Measurements from ENCODE around the gene OR2T10. TPM values are rescaled to one million over a fixed set of nuclear protein-coding genes. Genes with fewer than 3 reads are reported as not detected.
"Not testable (repeated sequence)": the region's sequence is repeated elsewhere in the genome, so short reads cannot be mapped to it uniquely, and the experiment has no call there.

The OR2T10 gene
- total and polyA plus RNA-seq, 2 of the 8 experiments (the other 6 are each of a cell fraction or from before 2014, with no cell fraction given) = not detected

DNA sequence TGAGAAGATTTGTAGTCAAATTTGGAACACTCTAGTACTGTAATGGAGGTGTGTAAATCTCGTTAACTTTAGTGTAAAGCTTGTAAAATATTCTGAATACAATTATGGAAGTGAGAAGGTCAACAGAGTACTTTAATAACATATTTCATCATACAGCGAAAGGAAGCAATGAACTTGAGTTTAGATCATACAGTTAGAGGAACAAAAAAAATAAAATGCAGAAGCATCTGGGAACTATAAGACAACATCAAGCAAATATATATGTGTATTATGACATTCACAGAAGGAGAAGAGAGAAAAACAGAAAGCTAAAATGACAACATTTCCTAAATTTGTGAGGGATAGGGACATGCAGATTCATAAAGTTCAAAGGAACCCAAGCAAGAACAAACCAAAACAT, 28.5 kb downstream of the OR2T10 start:
- H3K79me1 ChIP-seq (ENCODE audit: low read depth, low read length); H2BK120ac ChIP-seq (replicated peaks; ENCODE audit: low read depth, low read length); H2AK5ac ChIP-seq (ENCODE audit: low read depth, low read length); H4K8ac ChIP-seq (ENCODE audit: extremely low read depth, insufficient read depth, low read length); H2BK12ac ChIP-seq (ENCODE audit: low read depth, low read length); H4K91ac ChIP-seq (replicated peaks; ENCODE audit: insufficient read length, low read length); POLR2A ChIA-PET (ENCODE audit: partially characterized antibody); H3K27ac ChIP-seq (ENCODE audit: low read depth, low read length); H3K27me3 ChIP-seq (replicated peaks in 1 of 4; ENCODE audit: control insufficient read depth in 3 of 4, extremely low read depth in 1 of 4, insufficient read depth in 3 of 4, low read length in 3 of 4); FAIRE-seq; H3K4ac ChIP-seq (replicated peaks; ENCODE audit: insufficient read length, low read depth, low read length); H3K4me1 ChIP-seq (replicated peaks in 1 of 4; ENCODE audit: control insufficient read depth in 3 of 4, insufficient read depth in 4 of 4, low read length in 3 of 4); H3K23ac ChIP-seq (ENCODE audit: insufficient read length); H3K4me2 ChIP-seq (ENCODE audit: insufficient read depth in 1 of 2, low read depth in 2 of 2, low read length in 2 of 2); H2BK5ac ChIP-seq (ENCODE audit: low read depth, low read length); H2BK15ac ChIP-seq (ENCODE audit: low read length); H3K36me3 ChIP-seq (ENCODE audit: control insufficient read depth in 2 of 4, insufficient read depth in 4 of 4, low read length in 3 of 4); H2BK20ac ChIP-seq (ENCODE audit: low read length); H3K18ac ChIP-seq (ENCODE audit: extremely low read depth, low read length); H3K79me2 ChIP-seq (ENCODE audit: control insufficient read depth in 1 of 2, insufficient read depth in 2 of 2, low read length in 2 of 2); H4K20me1 ChIP-seq (replicated peaks in 1 of 2; ENCODE audit: control insufficient read depth in 1 of 2, insufficient read depth in 2 of 2, low read length in 2 of 2); H2AFZ ChIP-seq (ENCODE audit: low read length); H3K4me3 ChIP-seq (ENCODE audit: extremely low read depth in 1 of 4, insufficient read depth in 2 of 4, low read depth in 3 of 4, low read length in 4 of 4); H3K9ac ChIP-seq (replicated peaks in 1 of 4; ENCODE audit: extremely low read depth in 1 of 4, low read depth in 3 of 4, low read length in 3 of 4); H4K5ac ChIP-seq (ENCODE audit: insufficient read length, low read depth, low read length); CTCF ChIA-PET (ENCODE audit: partially characterized antibody); H3K23me2 ChIP-seq (ENCODE audit: low read depth, low read length); H3K56ac ChIP-seq (replicated peaks; ENCODE audit: insufficient read length, low read depth, low read length); DNase-seq (ENCODE audit: low read depth in 1 of 2, low spot score in 2 of 2); H3K14ac ChIP-seq (ENCODE audit: insufficient read length): not testable (repeated sequence)
- 27% methylated on average over 2 of the region's 2 CpGs; no CpG with 5 or more reads in 1 of the 2 experiments for WGBS, 2 experiments (ENCODE audit: extremely low coverage in 1 of 2, insufficient coverage in 1 of 2, insufficient read length in 1 of 2, insufficient replicate concordance in 2 of 2, low coverage in 1 of 2, low lambda C conversion rate in 2 of 2, missing lambda C conversion rate in 1 of 2)
- H3K9me3 ChIP-seq (ENCODE audit: insufficient read depth in 2 of 2, low read depth in 1 of 2, low read length in 1 of 2) = peaks cover 0 to 14% of the 10 kb centered on the region in 2 experiments; a peak in 2 of 4 replicates

DNA sequence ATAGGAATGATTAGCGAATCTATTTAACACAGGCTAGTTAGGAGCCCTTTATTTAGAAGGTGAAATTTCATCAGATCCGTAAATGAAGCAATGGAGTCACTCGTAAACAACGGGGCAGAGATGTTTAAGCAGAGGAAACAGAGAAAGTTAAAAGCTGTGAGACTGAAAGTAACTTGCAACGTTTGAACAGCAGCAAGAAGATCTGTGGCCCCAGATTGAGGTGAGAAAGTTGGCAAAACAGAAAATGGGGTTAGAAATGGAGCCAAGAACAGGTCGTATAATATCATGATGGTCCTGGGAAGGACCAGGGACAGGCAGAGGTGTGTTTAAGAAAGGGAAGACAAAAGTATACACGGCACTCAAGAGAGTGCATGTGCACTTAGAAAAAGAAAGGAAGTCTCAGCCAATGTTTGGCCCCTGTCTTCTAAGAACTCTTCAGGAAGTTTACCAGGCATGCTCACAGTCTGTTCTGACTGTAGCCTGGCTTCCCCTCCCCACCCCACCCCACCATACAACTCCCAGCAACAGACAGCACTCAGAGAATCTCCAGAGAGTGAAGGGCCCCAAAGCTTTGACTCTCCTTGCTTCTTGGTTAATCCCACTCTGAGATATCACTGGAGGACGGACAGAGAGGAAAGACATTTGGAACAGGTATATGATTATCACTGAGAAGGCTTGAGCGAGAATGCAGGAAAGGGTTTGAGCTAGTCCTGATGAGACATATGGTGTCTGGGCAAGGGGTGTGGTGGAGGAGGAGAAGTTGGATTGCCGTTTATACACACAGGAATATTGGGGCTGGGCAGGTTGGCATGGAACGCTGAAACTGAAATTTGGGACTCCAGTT, 31.7 kb downstream of the OR2T10 start:
- H3K23ac ChIP-seq (ENCODE audit: insufficient read length); POLR2A ChIA-PET (ENCODE audit: partially characterized antibody): not testable (repeated sequence)
- 70% methylated on average over 10 of the region's 11 CpGs; no CpG with 5 or more reads in 1 of the 2 experiments for WGBS, 2 experiments (ENCODE audit: extremely low coverage in 1 of 2, insufficient coverage in 1 of 2, insufficient read length in 1 of 2, insufficient replicate concordance in 2 of 2, low coverage in 1 of 2, low lambda C conversion rate in 2 of 2, missing lambda C conversion rate in 1 of 2)

More for the DNA sequence above, 31.7 kb downstream of the OR2T10 start:
- DNase-seq (ENCODE audit: low read depth in 1 of 2, low spot score in 2 of 2); H3K27ac ChIP-seq (ENCODE audit: low read depth, low read length); H3K4me2 ChIP-seq (ENCODE audit: insufficient read depth in 1 of 2, low read depth in 2 of 2, low read length in 2 of 2); H3K9ac ChIP-seq (replicated peaks in 1 of 4; ENCODE audit: extremely low read depth in 1 of 4, low read depth in 3 of 4, low read length in 3 of 4); H3K56ac ChIP-seq (replicated peaks; ENCODE audit: insufficient read length, low read depth, low read length); H2BK12ac ChIP-seq (ENCODE audit: low read depth, low read length); H3K79me2 ChIP-seq (ENCODE audit: control insufficient read depth in 1 of 2, insufficient read depth in 2 of 2, low read length in 2 of 2); CTCF ChIA-PET (ENCODE audit: partially characterized antibody); H2BK15ac ChIP-seq (ENCODE audit: low read length); H4K20me1 ChIP-seq (replicated peaks in 1 of 2; ENCODE audit: control insufficient read depth in 1 of 2, insufficient read depth in 2 of 2, low read length in 2 of 2); H3K14ac ChIP-seq (ENCODE audit: insufficient read length); H4K91ac ChIP-seq (replicated peaks; ENCODE audit: insufficient read length, low read length); H2AFZ ChIP-seq (ENCODE audit: low read length); H3K4me3 ChIP-seq (ENCODE audit: extremely low read depth in 1 of 4, insufficient read depth in 2 of 4, low read depth in 3 of 4, low read length in 4 of 4); H2BK120ac ChIP-seq (replicated peaks; ENCODE audit: low read depth, low read length); H2AK5ac ChIP-seq (ENCODE audit: low read depth, low read length); H3K4me1 ChIP-seq (replicated peaks in 1 of 4; ENCODE audit: control insufficient read depth in 3 of 4, insufficient read depth in 4 of 4, low read length in 3 of 4); H3K27me3 ChIP-seq (replicated peaks in 1 of 4; ENCODE audit: control insufficient read depth in 3 of 4, extremely low read depth in 1 of 4, insufficient read depth in 3 of 4, low read length in 3 of 4); FAIRE-seq; H3K4ac ChIP-seq (replicated peaks; ENCODE audit: insufficient read length, low read depth, low read length); H3K36me3 ChIP-seq (ENCODE audit: control insufficient read depth in 2 of 4, insufficient read depth in 4 of 4, low read length in 3 of 4); H3K23me2 ChIP-seq (ENCODE audit: low read depth, low read length); H4K8ac ChIP-seq (ENCODE audit: extremely low read depth, insufficient read depth, low read length); H2BK5ac ChIP-seq (ENCODE audit: low read depth, low read length); H3K79me1 ChIP-seq (ENCODE audit: low read depth, low read length); H4K5ac ChIP-seq (ENCODE audit: insufficient read length, low read depth, low read length); H2BK20ac ChIP-seq (ENCODE audit: low read length); H3K18ac ChIP-seq (ENCODE audit: extremely low read depth, low read length): not testable (repeated sequence)
- H3K9me3 ChIP-seq (ENCODE audit: insufficient read depth in 2 of 2, low read depth in 1 of 2, low read length in 1 of 2) = peaks cover 0 to 11% of the 10 kb centered on the region in 2 experiments; a peak in 2 of 4 replicates

Data from H1 (cell line).